ENCODE data around the gene TTC7B.

The TTC7B gene

GRCh38 chr14:90616881-90617280, 199.3 kb downstream of the TTC7B start:
- H3K9ac ChIP-seq (ENCODE audit: insufficient read length, low read depth), result no peak overlapping the region
- no peak for TF ChIP-seq ZNF274 (IDR thresholded peaks at IDR 0.05; ENCODE audit: low read depth, low read length)
- TF ChIP-seq YY1 (IDR thresholded peaks at IDR 0.05; ENCODE audit: insufficient read depth, insufficient read length), result no peak
- TF ChIP-seq SUZ12 (IDR thresholded peaks at IDR 0.05; ENCODE audit: extremely low read depth, insufficient read depth, insufficient read length), result no peak

GRCh38 chr14:90616313-90616712, 199.9 kb downstream of the TTC7B start:
- Histone ChIP-seq H3K9ac (ENCODE audit: insufficient read length, low read depth) (no peak overlapping the region), H3K4me3 (ENCODE audit: insufficient read length, low read depth) (no peak overlapping the region), H3K4me1 (ENCODE audit: insufficient read depth, insufficient read length) (peaks cover 2% of the 10 kb centered on the region), H3K9me3 (ENCODE audit: insufficient read depth, low read length) (no peaks in the 10 kb centered on the region), H3K27me3 (ENCODE audit: insufficient read depth, insufficient read length) (no peaks in the 10 kb centered on the region), H3K36me3 (ENCODE audit: insufficient read depth, insufficient read length, low read length) (peaks cover 5% of the 10 kb centered on the region)
- no peak for DNase-seq (ENCODE audit: low read depth, low spot score)
- TF ChIP-seq YY1 (IDR thresholded peaks at IDR 0.05; ENCODE audit: insufficient read depth, insufficient read length) (no peak), SUZ12 (IDR thresholded peaks at IDR 0.05; ENCODE audit: extremely low read depth, insufficient read depth, insufficient read length) (no peak), ZNF274 (IDR thresholded peaks at IDR 0.05; ENCODE audit: low read depth, low read length) (no peak)

More at GRCh38 chr14:90616881-90617280, 199.3 kb downstream of the TTC7B start:
- Histone ChIP-seq H3K4me3 (ENCODE audit: insufficient read length, low read depth) (no peak overlapping the region), H3K36me3 (ENCODE audit: insufficient read depth, insufficient read length, low read length) (peaks cover 5% of the 10 kb centered on the region), H3K27me3 (ENCODE audit: insufficient read depth, insufficient read length) (no peaks in the 10 kb centered on the region), H3K4me1 (ENCODE audit: insufficient read depth, insufficient read length) (peaks cover 2% of the 10 kb centered on the region), H3K9me3 (ENCODE audit: insufficient read depth, low read length) (no peaks in the 10 kb centered on the region)
- DNase-seq (ENCODE audit: low read depth, low spot score), result no peak

GRCh38 chr14:90615517-90616060, 200.6 kb downstream of the TTC7B start:
- H3K36me3 ChIP-seq (ENCODE audit: insufficient read depth, insufficient read length, low read length), result peaks cover 5% of the 10 kb centered on the region
- no peak overlapping the region for H3K9ac ChIP-seq (ENCODE audit: insufficient read length, low read depth)
- H3K4me1 ChIP-seq (ENCODE audit: insufficient read depth, insufficient read length), result peaks cover 2% of the 10 kb centered on the region
- H3K27me3 ChIP-seq (ENCODE audit: insufficient read depth, insufficient read length), result no peaks in the 10 kb centered on the region
- no peak for DNase-seq (ENCODE audit: low read depth, low spot score)
- no peaks in the 10 kb centered on the region for H3K9me3 ChIP-seq (ENCODE audit: insufficient read depth, low read length)
- no peak overlapping the region for H3K4me3 ChIP-seq (ENCODE audit: insufficient read length, low read depth)
- TF ChIP-seq ZNF274 (IDR thresholded peaks at IDR 0.05; ENCODE audit: low read depth, low read length) (no peak), YY1 (IDR thresholded peaks at IDR 0.05; ENCODE audit: insufficient read depth, insufficient read length) (no peak), SUZ12 (IDR thresholded peaks at IDR 0.05; ENCODE audit: extremely low read depth, insufficient read depth, insufficient read length) (no peak)

GRCh38 chr14:90614696-90615516, 201.3 kb downstream of the TTC7B start:
- Histone ChIP-seq H3K4me1 (ENCODE audit: insufficient read depth, insufficient read length) (peaks cover 2% of the 10 kb centered on the region), H3K4me3 (ENCODE audit: insufficient read length, low read depth) (no peak overlapping the region), H3K27me3 (ENCODE audit: insufficient read depth, insufficient read length) (no peaks in the 10 kb centered on the region), H3K9me3 (ENCODE audit: insufficient read depth, low read length) (no peaks in the 10 kb centered on the region), H3K36me3 (ENCODE audit: insufficient read depth, insufficient read length, low read length) (peaks cover 5% of the 10 kb centered on the region), H3K9ac (ENCODE audit: insufficient read length, low read depth) (peak overlapping the region; percentile 21)
- no peak for TF ChIP-seq SUZ12 (IDR thresholded peaks at IDR 0.05; ENCODE audit: extremely low read depth, insufficient read depth, insufficient read length)
- TF ChIP-seq YY1 (IDR thresholded peaks at IDR 0.05; ENCODE audit: insufficient read depth, insufficient read length), result no peak
- no peak for TF ChIP-seq ZNF274 (IDR thresholded peaks at IDR 0.05; ENCODE audit: low read depth, low read length)
- no peak for DNase-seq (ENCODE audit: low read depth, low spot score)

- H3K9ac ChIP-seq (ENCODE audit: insufficient read length, low read depth), result no peak overlapping the region
- H3K9me3 ChIP-seq (ENCODE audit: insufficient read depth, low read length), result no peaks in the 10 kb centered on the region
- peaks cover 5% of the 10 kb centered on the region for H3K36me3 ChIP-seq (ENCODE audit: insufficient read depth, insufficient read length, low read length)
- no peak for DNase-seq (ENCODE audit: low read depth, low spot score)
- TF ChIP-seq ZNF274 (IDR thresholded peaks at IDR 0.05; ENCODE audit: low read depth, low read length) (no peak), SUZ12 (IDR thresholded peaks at IDR 0.05; ENCODE audit: extremely low read depth, insufficient read depth, insufficient read length) (no peak), YY1 (IDR thresholded peaks at IDR 0.05; ENCODE audit: insufficient read depth, insufficient read length) (no peak)
- no peak overlapping the region for H3K4me3 ChIP-seq (ENCODE audit: insufficient read length, low read depth)
- no peaks in the 10 kb centered on the region for H3K27me3 ChIP-seq (ENCODE audit: insufficient read depth, insufficient read length)
- H3K4me1 ChIP-seq (ENCODE audit: insufficient read depth, insufficient read length), result peaks cover 2% of the 10 kb centered on the region
Measured at GRCh38 chr14:90613997-90614396, 202.2 kb downstream of the TTC7B start.

GRCh38 chr14:90613453-90613852, 202.8 kb downstream of the TTC7B start:
- TF ChIP-seq ZNF274 (IDR thresholded peaks at IDR 0.05; ENCODE audit: low read depth, low read length), result no peak
- no peak for TF ChIP-seq SUZ12 (IDR thresholded peaks at IDR 0.05; ENCODE audit: extremely low read depth, insufficient read depth, insufficient read length)
- TF ChIP-seq YY1 (IDR thresholded peaks at IDR 0.05; ENCODE audit: insufficient read depth, insufficient read length), result no peak
- no peaks in the 10 kb centered on the region for H3K27me3 ChIP-seq (ENCODE audit: insufficient read depth, insufficient read length)
- H3K4me3 ChIP-seq (ENCODE audit: insufficient read length, low read depth), result no peak overlapping the region
- H3K4me1 ChIP-seq (ENCODE audit: insufficient read depth, insufficient read length), result peaks cover 5% of the 10 kb centered on the region
- no peak for DNase-seq (ENCODE audit: low read depth, low spot score)
- no peak overlapping the region for H3K9ac ChIP-seq (ENCODE audit: insufficient read length, low read depth)
- H3K36me3 ChIP-seq (ENCODE audit: insufficient read depth, insufficient read length, low read length), result peaks cover 5% of the 10 kb centered on the region
- no peaks in the 10 kb centered on the region for H3K9me3 ChIP-seq (ENCODE audit: insufficient read depth, low read length)

- H3K4me1 ChIP-seq (ENCODE audit: insufficient read depth, insufficient read length), result peaks cover 7% of the 10 kb centered on the region
- H3K36me3 ChIP-seq (ENCODE audit: insufficient read depth, insufficient read length, low read length), result peaks cover 5% of the 10 kb centered on the region
- no peak overlapping the region for H3K9ac ChIP-seq (ENCODE audit: insufficient read length, low read depth)
- H3K27me3 ChIP-seq (ENCODE audit: insufficient read depth, insufficient read length), result no peaks in the 10 kb centered on the region
- no peaks in the 10 kb centered on the region for H3K9me3 ChIP-seq (ENCODE audit: insufficient read depth, low read length)
- no peak overlapping the region for H3K4me3 ChIP-seq (ENCODE audit: insufficient read length, low read depth)
- TF ChIP-seq ZNF274 (IDR thresholded peaks at IDR 0.05; ENCODE audit: low read depth, low read length) (no peak), SUZ12 (IDR thresholded peaks at IDR 0.05; ENCODE audit: extremely low read depth, insufficient read depth, insufficient read length) (no peak), YY1 (IDR thresholded peaks at IDR 0.05; ENCODE audit: insufficient read depth, insufficient read length) (no peak)
- no peak for DNase-seq (ENCODE audit: low read depth, low spot score)
Measured at GRCh38 chr14:90612801-90613200, 203.4 kb downstream of the TTC7B start.

Measured in NT2/D1 (cell line).